K562 (cell line): ENCODE data around the gene FCGR2B. TPM values are rescaled to one million over a fixed set of nuclear protein-coding genes. Genes with fewer than 3 reads are reported as not detected.

Experiments
- JUN ChIP-seq, 2 experiments: sonication (generic) in 1 of 2; formaldehyde crosslinking in 1 of 2; IDR thresholded peaks; 2 replicates each; pipeline versions ENCODE4 v1.6.1 to v1.8.0; 2012 to 2022; ENCODE audit warnings: borderline replicate concordance in 2 of 2, mild to moderate bottlenecking in 2 of 2, improper control_type of control experiment in 1 of 2, low read depth in 1 of 2, low read length in 1 of 2, missing genetic modification reagents in 1 of 2
- NEUROD1 ChIP-seq: fragments of 150-350 bp; IDR thresholded peaks from 2 replicates; pipeline ENCODE4 v1.6.1; 2014; ENCODE audit warnings: borderline replicate concordance, low read length, low read depth; ENCODE audit not compliant: partially characterized antibody
- PBX2 ChIP-seq, 2 experiments: IDR thresholded peaks in 1 of 2; conservative IDR thresholded peaks in 1 of 2; 2 replicates each; pipeline ENCODE4 v1.6.1; 2016; ENCODE audit warnings: low read depth in 2 of 2, mild to moderate bottlenecking in 1 of 2, missing compliant biosample characterization in 1 of 2, missing genetic modification characterization in 1 of 2, moderate library complexity in 1 of 2
- RREB1 ChIP-seq: fragments of 250-450 bp; sonication (Bioruptor Pico); IDR thresholded peaks from 2 replicates; pipeline ENCODE4 v1.4.0; 2020
- SIX5 ChIP-seq, 2 experiments: IDR thresholded peaks; 2 replicates each; pipeline ENCODE4 v1.6.1; 2011; ENCODE audit warnings: low read length in 2 of 2, borderline replicate concordance in 1 of 2, low read depth in 1 of 2, mild to moderate bottlenecking in 1 of 2, moderate library complexity in 1 of 2; ENCODE audit not compliant: insufficient read depth in 1 of 2
- ZBTB33 ChIP-seq: sonication (generic); formaldehyde crosslinking; IDR thresholded peaks from 2 replicates; pipeline ENCODE4 v1.8.1; 2023; ENCODE audit warnings: mild to moderate bottlenecking, missing genetic modification reagents
- ZNF121 ChIP-seq: sonication (generic); formaldehyde crosslinking; conservative IDR thresholded peaks from 2 replicates; pipeline ENCODE4 v1.8.0; 2022; ENCODE audit warnings: missing genetic modification reagents
- ZNF57 ChIP-seq: fragments of 450-650 bp; formaldehyde crosslinking; IDR thresholded peaks from 2 replicates; pipeline ENCODE4 v1.4.0; 2020; ENCODE audit warnings: mild to moderate bottlenecking, moderate library complexity
- ZNF592 ChIP-seq: fragments of 450-650 bp; IDR thresholded peaks from 2 replicates; pipeline ENCODE4 v1.6.1; 2017; ENCODE audit warnings: antibody characterized with exemption, mild to moderate bottlenecking
- polyA plus RNA-seq, 8 experiments: library from polyadenylated mRNA; depleted of rRNA in 4 of 8; stranded (reverse) in 5 of 8; unstranded in 3 of 8; fragments of >200 nt; fragmentation: Nextera tagmentation in 2 of 8; fragmentation: Illumina TruSeq in 1 of 8; extraction: Ambion mirVana in 2 of 8; extraction: Trizol in 1 of 8; gene quantifications; 2 replicates each; pipeline versions ENCODE4 v1.2.1 to v1.2.3, GENCODE V29; 2011 to 2014; ENCODE audit warnings: inconsistent platforms in 1 of 8, missing spikeins in 1 of 8
- total RNA-seq, 7 experiments: library from RNA; depleted of rRNA in 6 of 7; stranded (reverse); fragments of >200 nt in 6 of 7; fragmentation: Illumina TruSeq in 2 of 7; extraction: Trizol in 2 of 7; gene quantifications; 2 replicates each; pipeline versions ENCODE4 v1.2.1 to v1.2.3, GENCODE V29; 2011 to 2021; ENCODE audit warnings: low replicate concordance in 1 of 7

The FCGR2B gene
- total and polyA plus RNA-seq, 9 of the 15 experiments (the other 6 are each of a cell fraction or from before 2014, with no cell fraction given), result 1.7 to 8.9 (median 3.9) TPM

GRCh38 chr1:161726473-161727255 lies 63.7 kb downstream of the FCGR2B start (continued):
- TF ChIP-seq ZNF57, result no peak
- no peak for TF ChIP-seq PBX2 (CRISPR knock-in tag; IDR thresholded peaks at IDR 0.05; ENCODE audit: low read depth)
- no peak for TF ChIP-seq PBX2 (tag; conservative IDR thresholded peaks at IDR 0.05; ENCODE audit: low read depth)
- peak; percentile 18 for TF ChIP-seq NEUROD1
- no peak for TF ChIP-seq ZNF592
- 0 out of 2 replicates have a peak, but pooled peaks have one; percentile 48 for TF ChIP-seq RREB1 (CRISPR knock-in tag)
- no peak for TF ChIP-seq ZNF121 (CRISPR knock-in tag)
- no peak for TF ChIP-seq SIX5 (IDR thresholded peaks at IDR 0.05; ENCODE audit: borderline replicate concordance in 1 of 2, insufficient read depth in 1 of 2, low read depth in 1 of 2, low read length in 2 of 2)
- 0 out of 2 replicates have a peak, but pooled peaks have one; percentile 23 for TF ChIP-seq ZBTB33 (CRISPR knock-in tag)
- TF ChIP-seq JUN (IDR thresholded peaks at IDR 0.05; ENCODE audit: borderline replicate concordance, low read depth, low read length), result no peak
- TF ChIP-seq JUN (CRISPR knock-in tag; IDR thresholded peaks at IDR 0.05; ENCODE audit: borderline replicate concordance), result peak; percentile 72; the same call in 1 of the 2 replicates
